ENCODE measurements around the gene CHN1.
A peak's percentile ranks its signal among the peaks of the same experiment; 100 is the strongest.

The CHN1 gene

GRCh38 chr2:174785481-174785880, 219.7 kb downstream of the CHN1 start:
- DNase-seq (ENCODE audit: low read depth) = no peak

GRCh38 chr2:174784909-174785308, 220.3 kb downstream of the CHN1 start:
- DNase-seq (ENCODE audit: low read depth) = no peak

GRCh38 chr2:174784316-174784715, 220.9 kb downstream of the CHN1 start:
- DNase-seq (ENCODE audit: low read depth) = no peak

GRCh38 chr2:174781996-174782395, 223.2 kb downstream of the CHN1 start:
- no peak for DNase-seq (ENCODE audit: low read depth)

- DNase-seq (ENCODE audit: low read depth) = no peak
These were observed 223.9 kb downstream of the CHN1 start for GRCh38 chr2:174781298-174781697.

GRCh38 chr2:174780856-174781255, 224.3 kb downstream of the CHN1 start:
- DNase-seq (ENCODE audit: low read depth) = no peak

- DNase-seq (ENCODE audit: low read depth) = no peak
These were observed 224.9 kb downstream of the CHN1 start for GRCh38 chr2:174780191-174780840.

- DNase-seq (ENCODE audit: low read depth) = no peak
These were observed 225.7 kb downstream of the CHN1 start for GRCh38 chr2:174779361-174779928.

GRCh38 chr2:174778085-174778981, 226.8 kb downstream of the CHN1 start:
- DNase-seq (ENCODE audit: low read depth) = peak; percentile 10

- no peak for DNase-seq (ENCODE audit: low read depth)
These were observed 227.7 kb downstream of the CHN1 start for GRCh38 chr2:174777347-174778084.

- DNase-seq (ENCODE audit: low read depth) = no peak
These were observed 228.5 kb downstream of the CHN1 start for GRCh38 chr2:174776675-174777074.

GRCh38 chr2:174776223-174776622, 229.0 kb downstream of the CHN1 start:
- no peak for DNase-seq (ENCODE audit: low read depth)

- no peak for DNase-seq (ENCODE audit: low read depth)
These were observed 229.6 kb downstream of the CHN1 start for GRCh38 chr2:174775571-174775980.

GRCh38 chr2:174774886-174775285, 230.3 kb downstream of the CHN1 start:
- DNase-seq (ENCODE audit: low read depth) = no peak

GRCh38 chr2:174773215-174773614, 232.0 kb downstream of the CHN1 start:
- DNase-seq (ENCODE audit: low read depth) = no peak

- no peak for DNase-seq (ENCODE audit: low read depth)
These were observed 232.7 kb downstream of the CHN1 start for GRCh38 chr2:174772472-174772801.

- no peak for DNase-seq (ENCODE audit: low read depth)
These were observed 233.3 kb downstream of the CHN1 start for GRCh38 chr2:174771631-174772471.

GRCh38 chr2:174771136-174771535, 234.0 kb downstream of the CHN1 start:
- no peak for DNase-seq (ENCODE audit: low read depth)

- no peak for DNase-seq (ENCODE audit: low read depth)
These were observed 236.6 kb downstream of the CHN1 start for GRCh38 chr2:174768557-174768956.

GRCh38 chr2:174766271-174766670, 238.9 kb downstream of the CHN1 start:
- DNase-seq (ENCODE audit: low read depth) = no peak

GRCh38 chr2:174765576-174765975, 239.6 kb downstream of the CHN1 start:
- DNase-seq (ENCODE audit: low read depth) = no peak

Data from stimulated activated CD8-positive, alpha-beta memory T cell treated with anti-CD3 and anti-CD28 coated beads, Interleukin-15, amount 100 ng/mL, for 24 hours (primary cell).